ENCODE results near the gene TMEM164.

Gene TMEM164

DNA sequence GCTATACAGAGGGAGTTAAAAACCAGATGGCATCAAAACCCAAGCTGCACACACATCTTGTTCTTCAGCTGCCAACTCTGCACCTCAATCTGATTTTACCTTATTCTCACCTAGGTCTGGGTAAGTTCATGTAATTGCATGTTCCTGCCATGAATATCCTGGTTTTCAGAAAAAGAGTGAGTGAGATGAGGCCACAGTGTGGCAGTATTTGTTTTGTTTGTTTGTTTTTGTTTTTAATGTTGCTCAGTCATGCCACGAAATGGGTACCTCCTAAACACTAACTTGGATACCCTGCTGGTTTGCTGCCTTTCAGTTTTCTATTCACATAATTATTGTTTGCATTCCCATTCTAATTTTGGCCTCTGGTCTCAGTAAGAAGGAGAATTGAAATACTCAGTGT, 22.5 kb downstream of the TMEM164 start:
- DNase-seq (ENCODE audit: insufficient read length) (no peak), FAIRE-seq (no peak)
- no peak for TF ChIP-seq POLR2A (IDR thresholded peaks at IDR 0.05; ENCODE audit: low read depth, low read length)
- TF ChIP-seq TAF1 (IDR thresholded peaks at IDR 0.05; ENCODE audit: borderline replicate concordance, low read depth, low read length): no peak
- no peak for TF ChIP-seq POLR2AphosphoS5 (IDR thresholded peaks at IDR 0.05; ENCODE audit: low read depth, low read length)

DNA sequence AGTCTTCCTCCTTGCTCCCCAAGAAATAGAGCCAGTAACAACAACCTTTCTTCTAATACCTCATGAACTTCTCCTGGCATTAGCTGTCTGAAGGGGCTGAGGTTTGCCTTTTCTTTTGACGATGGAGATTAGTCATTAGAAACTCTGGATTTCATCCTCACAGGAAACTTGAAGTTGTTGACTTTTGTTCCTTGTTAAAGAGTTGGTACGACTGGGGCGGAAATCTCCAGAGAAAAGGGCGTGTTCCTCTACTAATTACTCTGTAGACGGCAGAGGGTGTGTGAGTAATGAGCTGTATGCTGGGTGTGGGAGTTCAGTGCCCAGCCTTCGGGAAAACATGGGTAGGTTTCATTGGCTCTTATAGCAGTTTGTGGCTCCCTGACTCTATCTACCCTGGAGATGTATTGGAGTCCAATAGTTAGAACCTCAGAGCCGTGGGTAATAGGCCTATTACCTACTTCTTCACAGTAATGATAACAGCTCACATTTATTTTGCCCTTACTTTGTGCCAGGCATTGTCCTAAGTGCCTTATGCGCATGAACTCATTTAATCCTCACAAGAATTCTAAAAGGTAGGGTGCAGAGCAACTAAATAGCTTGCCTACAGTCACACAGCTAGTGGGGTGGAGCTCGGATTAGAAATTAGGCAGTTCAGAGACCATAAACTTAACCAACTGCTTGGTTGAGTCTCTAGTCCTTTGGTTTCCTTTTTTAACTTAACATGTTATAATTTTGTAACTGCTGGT, 23.4 kb downstream of the TMEM164 start:
- FAIRE-seq: no peak
- no peak for TF ChIP-seq TAF1 (IDR thresholded peaks at IDR 0.05; ENCODE audit: borderline replicate concordance, low read depth, low read length)
- TF ChIP-seq POLR2AphosphoS5 (IDR thresholded peaks at IDR 0.05; ENCODE audit: low read depth, low read length): no peak
- TF ChIP-seq POLR2A (IDR thresholded peaks at IDR 0.05; ENCODE audit: low read depth, low read length): no peak
- DNase-seq (ENCODE audit: insufficient read length): no peak

DNA sequence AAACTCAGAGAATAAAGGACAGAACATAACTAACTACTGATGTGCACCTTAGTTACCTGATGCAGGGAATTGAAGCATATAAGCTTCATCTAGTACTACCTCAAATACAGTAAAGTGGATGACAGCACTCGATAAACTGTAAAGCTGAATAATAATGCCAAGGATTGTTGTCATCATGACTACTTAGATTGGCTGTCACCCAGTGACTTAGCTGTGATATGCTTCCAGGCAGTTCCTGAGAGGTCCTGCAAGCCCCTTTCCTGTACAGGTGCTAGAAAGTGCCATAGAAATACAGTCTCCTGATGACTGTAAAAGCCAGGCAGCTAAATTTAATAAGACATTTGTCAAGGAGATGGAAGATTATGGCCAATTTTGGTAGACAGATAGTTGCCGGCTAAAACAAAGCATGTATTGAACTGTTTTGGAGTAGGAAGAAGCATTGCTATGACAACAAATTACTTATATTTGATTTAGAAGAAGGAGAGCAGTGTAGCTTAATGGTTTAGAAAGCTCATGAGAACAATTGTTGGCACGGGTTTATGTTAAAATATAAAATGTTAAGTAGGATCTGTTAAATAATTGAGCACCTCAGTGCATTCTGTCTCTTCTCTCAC, 29.7 kb downstream of the TMEM164 start:
- FAIRE-seq (no peak), DNase-seq (ENCODE audit: insufficient read length) (no peak)
- no peak for TF ChIP-seq POLR2AphosphoS5 (IDR thresholded peaks at IDR 0.05; ENCODE audit: low read depth, low read length)
- no peak for TF ChIP-seq TAF1 (IDR thresholded peaks at IDR 0.05; ENCODE audit: borderline replicate concordance, low read depth, low read length)

DNA sequence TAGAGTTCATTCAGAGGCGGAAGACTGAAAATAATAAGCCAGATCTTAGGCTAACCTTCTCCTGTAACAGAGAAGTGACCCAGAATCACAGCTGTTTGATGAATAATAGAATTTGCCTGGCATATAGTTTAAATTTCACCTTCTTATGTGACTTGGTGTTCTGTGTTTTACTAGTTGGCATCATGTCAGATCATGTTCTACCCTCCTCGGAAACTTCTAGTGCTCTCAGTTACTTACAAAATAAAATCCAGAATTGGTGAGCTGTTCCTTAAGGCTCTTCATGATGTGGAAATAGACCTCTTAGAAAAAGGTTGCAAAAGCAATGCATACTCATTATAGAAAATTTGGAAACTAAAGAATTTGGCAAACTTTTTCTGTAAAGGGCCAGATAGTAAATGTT, 31.1 kb downstream of the TMEM164 start:
- no peak for TF ChIP-seq POLR2AphosphoS5 (IDR thresholded peaks at IDR 0.05; ENCODE audit: low read depth, low read length)
- no peak for TF ChIP-seq TAF1 (IDR thresholded peaks at IDR 0.05; ENCODE audit: borderline replicate concordance, low read depth, low read length)
- no peak for TF ChIP-seq POLR2A (IDR thresholded peaks at IDR 0.05; ENCODE audit: low read depth, low read length)
- FAIRE-seq (no peak), DNase-seq (ENCODE audit: insufficient read length) (no peak)

DNA sequence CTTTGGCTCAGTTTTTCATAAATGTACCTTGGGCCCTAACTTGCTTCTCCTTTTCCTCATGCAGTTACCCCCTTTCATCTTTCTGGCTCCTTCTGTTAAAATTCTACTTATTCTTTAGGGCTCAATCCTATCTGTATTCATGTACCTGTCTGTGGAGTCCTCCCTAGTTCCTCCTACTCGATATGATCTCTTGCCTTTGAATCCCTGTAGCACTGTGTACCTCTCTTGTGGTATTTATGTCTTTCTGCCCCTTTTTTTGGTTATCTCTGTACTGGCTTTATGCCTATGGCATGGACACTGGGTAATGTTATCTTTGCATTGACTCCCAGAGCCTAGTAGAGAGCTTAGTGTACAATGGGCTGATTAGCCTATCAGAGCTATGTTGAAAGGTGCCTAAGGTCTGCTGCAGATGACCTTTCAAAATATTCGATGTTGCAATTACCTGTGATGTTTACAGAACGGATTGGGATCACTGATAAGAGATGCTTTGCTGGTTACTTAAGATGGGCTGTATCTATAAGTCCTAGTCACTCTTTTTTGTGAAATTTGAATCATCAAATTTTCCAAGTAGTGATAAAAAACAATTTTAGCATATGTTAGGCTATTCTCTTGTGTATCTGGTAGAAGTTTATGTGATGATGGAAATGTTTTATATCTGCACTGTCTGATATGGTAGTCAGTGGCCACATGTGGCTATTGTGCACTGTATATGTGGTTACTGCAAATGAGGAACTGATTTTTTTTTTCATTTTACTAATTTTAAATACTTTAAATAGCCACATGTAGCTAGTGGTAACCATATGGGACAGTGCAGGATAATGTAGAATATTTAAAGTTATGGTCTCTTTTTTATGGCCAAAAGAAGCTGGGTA, 33.5 kb downstream of the TMEM164 start:
- TF ChIP-seq TAF1 (IDR thresholded peaks at IDR 0.05; ENCODE audit: borderline replicate concordance, low read depth, low read length) (no peak), POLR2AphosphoS5 (IDR thresholded peaks at IDR 0.05; ENCODE audit: low read depth, low read length) (no peak), POLR2A (IDR thresholded peaks at IDR 0.05; ENCODE audit: low read depth, low read length) (no peak)
- FAIRE-seq (peak; percentile 42), DNase-seq (ENCODE audit: insufficient read length) (no peak)

DNA sequence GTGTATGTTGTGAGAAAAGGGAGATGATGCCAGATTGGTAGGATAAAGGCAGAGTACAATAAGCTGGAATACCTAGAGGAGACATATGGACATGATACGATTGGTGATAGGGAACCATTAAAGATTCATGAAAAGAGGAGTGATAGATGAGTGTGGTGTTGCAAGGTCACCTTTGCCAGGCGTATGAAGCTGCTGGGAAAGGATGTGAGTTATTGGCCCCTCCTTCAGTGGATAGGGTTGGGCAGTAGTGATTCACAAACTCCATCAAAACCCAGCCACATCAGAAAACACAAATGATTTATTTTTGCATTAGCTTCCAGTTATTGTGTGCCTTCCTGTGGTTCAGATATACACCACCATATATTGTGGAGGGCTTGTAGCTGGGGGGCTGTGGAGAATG, 34.3 kb downstream of the TMEM164 start:
- TF ChIP-seq TAF1 (IDR thresholded peaks at IDR 0.05; ENCODE audit: borderline replicate concordance, low read depth, low read length) (no peak), POLR2AphosphoS5 (IDR thresholded peaks at IDR 0.05; ENCODE audit: low read depth, low read length) (no peak), POLR2A (IDR thresholded peaks at IDR 0.05; ENCODE audit: low read depth, low read length) (no peak)
- no peak for DNase-seq (ENCODE audit: insufficient read length)
- FAIRE-seq: no peak

DNA sequence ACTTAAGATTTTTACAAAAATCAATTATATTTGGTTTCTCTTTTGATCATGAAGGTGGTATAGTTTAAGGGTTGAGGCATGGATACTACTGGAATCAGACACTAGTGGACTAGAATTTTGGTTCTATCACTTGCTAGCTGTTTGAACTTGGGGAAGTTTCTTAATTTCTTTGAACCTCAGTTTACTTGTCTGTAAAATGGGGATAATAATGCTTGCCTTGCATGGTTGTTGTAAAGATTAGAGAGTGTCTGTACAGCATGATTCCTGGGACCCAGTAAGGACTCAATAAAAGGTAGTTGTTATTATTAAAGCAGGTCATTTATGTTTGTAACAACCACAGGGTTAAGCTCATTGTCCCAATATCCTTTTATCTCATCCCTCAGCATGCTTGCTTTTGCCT, 36.0 kb downstream of the TMEM164 start:
- no peak for DNase-seq (ENCODE audit: insufficient read length)
- no peak for FAIRE-seq
- no peak for TF ChIP-seq POLR2AphosphoS5 (IDR thresholded peaks at IDR 0.05; ENCODE audit: low read depth, low read length)
- TF ChIP-seq POLR2A (IDR thresholded peaks at IDR 0.05; ENCODE audit: low read depth, low read length): no peak
- TF ChIP-seq TAF1 (IDR thresholded peaks at IDR 0.05; ENCODE audit: borderline replicate concordance, low read depth, low read length): no peak

DNA sequence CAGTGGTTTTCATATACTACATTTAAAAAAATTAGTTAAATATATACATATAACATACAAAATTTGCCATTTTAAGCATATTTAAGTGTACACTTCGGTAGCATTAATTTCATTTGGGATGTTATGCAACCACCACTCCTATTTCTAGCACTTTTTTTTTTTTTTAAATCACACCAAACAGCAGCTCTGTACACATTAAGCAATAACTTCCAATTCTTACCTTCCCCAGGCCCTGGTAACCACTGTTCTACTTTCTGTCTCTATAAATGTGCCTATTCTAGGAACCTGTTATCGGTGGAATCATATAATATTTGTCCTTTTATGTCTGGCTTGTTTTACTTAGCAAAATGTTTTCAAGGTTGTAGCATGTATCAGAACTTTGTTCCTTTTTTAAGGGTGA, 39.1 kb downstream of the TMEM164 start:
- FAIRE-seq (no peak), DNase-seq (ENCODE audit: insufficient read length) (no peak)
- TF ChIP-seq POLR2A (IDR thresholded peaks at IDR 0.05; ENCODE audit: low read depth, low read length): no peak
- TF ChIP-seq TAF1 (IDR thresholded peaks at IDR 0.05; ENCODE audit: borderline replicate concordance, low read depth, low read length): no peak
- no peak for TF ChIP-seq POLR2AphosphoS5 (IDR thresholded peaks at IDR 0.05; ENCODE audit: low read depth, low read length)

DNA sequence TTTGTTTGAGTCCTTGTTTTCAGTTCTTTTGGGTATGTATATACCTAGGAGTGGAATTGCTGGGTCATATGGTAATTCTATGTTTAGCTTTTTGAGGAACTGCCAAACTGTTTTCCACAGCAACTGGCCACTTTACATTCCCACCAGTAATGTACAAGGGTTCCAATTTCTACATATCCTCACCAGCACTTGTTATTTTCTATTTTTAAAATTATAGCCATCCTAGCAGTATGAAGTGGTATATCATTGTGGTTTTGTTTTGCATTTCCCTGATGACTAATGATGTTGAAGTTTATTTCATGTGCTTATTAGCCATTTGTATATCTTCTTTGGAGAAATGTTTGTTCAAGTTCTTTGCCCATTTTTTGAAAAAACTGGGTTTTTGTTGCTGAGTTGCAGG, 39.6 kb downstream of the TMEM164 start:
- no peak for DNase-seq (ENCODE audit: insufficient read length)
- TF ChIP-seq TAF1 (IDR thresholded peaks at IDR 0.05; ENCODE audit: borderline replicate concordance, low read depth, low read length) (no peak), POLR2AphosphoS5 (IDR thresholded peaks at IDR 0.05; ENCODE audit: low read depth, low read length) (no peak), POLR2A (IDR thresholded peaks at IDR 0.05; ENCODE audit: low read depth, low read length) (no peak)
- FAIRE-seq: no peak

DNA sequence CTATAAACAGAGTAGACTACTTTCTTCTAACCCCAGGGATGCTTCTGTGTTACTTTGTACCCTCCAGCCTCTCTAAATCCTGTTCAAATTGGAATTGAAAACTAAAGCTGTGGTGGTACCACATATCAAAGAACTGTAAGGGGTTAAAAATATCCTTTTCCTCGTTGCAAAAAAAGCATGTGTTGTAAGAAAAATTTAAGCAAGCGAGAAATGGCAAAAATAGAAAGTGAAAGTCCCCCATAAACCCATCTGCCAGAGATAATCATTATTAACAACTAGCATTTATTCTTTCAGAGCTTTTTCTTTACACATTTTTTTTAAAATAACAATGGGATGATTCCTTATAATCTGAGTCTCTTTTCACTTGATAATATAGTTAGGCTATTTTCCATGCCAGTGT, 40.6 kb downstream of the TMEM164 start:
- FAIRE-seq: peak; percentile 42
- no peak for TF ChIP-seq TAF1 (IDR thresholded peaks at IDR 0.05; ENCODE audit: borderline replicate concordance, low read depth, low read length)
- TF ChIP-seq POLR2AphosphoS5 (IDR thresholded peaks at IDR 0.05; ENCODE audit: low read depth, low read length): no peak
- TF ChIP-seq POLR2A (IDR thresholded peaks at IDR 0.05; ENCODE audit: low read depth, low read length): no peak
- DNase-seq (ENCODE audit: insufficient read length): no peak

DNA sequence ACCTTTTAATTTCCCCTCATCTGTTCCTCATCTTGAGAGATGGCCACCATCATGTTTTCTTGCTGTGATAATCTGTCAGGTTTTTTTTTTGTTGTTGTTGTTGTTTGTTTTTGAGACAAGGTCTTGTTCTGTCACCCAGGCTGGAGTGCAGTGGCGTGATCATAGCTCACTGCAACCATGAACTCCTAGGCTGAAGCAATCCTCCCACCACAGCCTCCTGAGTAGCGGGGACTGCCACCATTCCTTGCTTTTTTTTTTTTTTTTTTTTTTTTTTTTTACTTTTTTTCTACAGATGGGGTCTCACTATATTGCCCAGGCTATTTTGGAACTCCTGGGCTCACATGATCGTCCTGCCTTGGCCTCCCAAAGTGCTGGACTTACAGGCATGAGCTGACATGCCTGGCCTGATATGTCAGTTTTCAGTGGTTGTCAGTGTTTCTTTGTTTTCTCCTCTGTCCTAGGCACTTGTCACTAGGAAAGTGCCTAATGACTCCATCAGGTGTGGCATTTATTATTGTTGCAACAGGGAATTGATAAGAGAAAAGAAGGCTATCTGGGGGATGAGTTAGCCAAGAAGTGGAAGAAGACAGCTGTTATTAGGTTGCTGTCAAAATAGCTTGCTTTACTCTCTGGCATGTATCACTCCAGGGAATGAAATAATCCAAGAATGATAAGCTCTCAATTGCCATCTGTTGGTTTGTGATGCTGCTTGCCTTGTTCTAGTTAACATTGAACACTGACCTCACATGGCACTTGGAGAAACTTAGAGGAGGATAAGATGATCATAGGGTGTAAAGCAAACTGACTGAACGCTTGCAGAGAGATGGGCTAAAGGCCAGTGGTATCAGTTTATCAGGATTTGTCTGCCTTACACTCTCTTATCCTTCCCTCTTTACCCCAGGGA, 41.7 kb downstream of the TMEM164 start:
- DNase-seq (ENCODE audit: insufficient read length) (no peak), FAIRE-seq (peak; percentile 30)

More for the DNA sequence above, 41.7 kb downstream of the TMEM164 start:
- TF ChIP-seq POLR2AphosphoS5 (IDR thresholded peaks at IDR 0.05; ENCODE audit: low read depth, low read length) (no peak), TAF1 (IDR thresholded peaks at IDR 0.05; ENCODE audit: borderline replicate concordance, low read depth, low read length) (no peak), POLR2A (IDR thresholded peaks at IDR 0.05; ENCODE audit: low read depth, low read length) (no peak)

All from GM12892 (cell line).